Endothelial cell of umbilical vein (primary cell): ENCODE data around the gene FZD10. TPM values are rescaled to one million over a fixed set of nuclear protein-coding genes. Genes with fewer than 3 reads are reported as not detected.

ENCODE experiments used
- BruUV-seq: library from RNA; stranded (reverse); fragments of 400-500 nt; replicated peaks from 2 replicates; lab custom pipeline; 2021; lab: Mats Ljungman, UMichigan
- CTCF ChIA-PET: fragments of 300-600, 350-600 bp; sonication (Branson Sonifier 250); formaldehyde crosslinking; loops from one replicate; lab custom pipeline; 2021; ENCODE audit warnings: antibody characterized with exemption, inconsistent platforms; lab: Charles Lee
- POLR2A ChIA-PET: fragments of 300-600, 350-600 bp; sonication (Branson Sonifier 250); formaldehyde crosslinking; loops from one replicate; lab custom pipeline; 2021; ENCODE audit warnings: antibody characterized with exemption, inconsistent platforms; lab: Charles Lee
- DNase-seq: peaks from one replicate; pipeline ENCODE4 v3.0.0-alpha.2; 2011; ENCODE audit warnings: low read depth, low spot score
- FAIRE-seq: peaks from 2 replicates; lab custom pipeline; 2011; peaks lifted over from hg19 to GRCh38; lab: Jason Lieb, UNC
- H2AFZ ChIP-seq: 2 replicates; pipeline ENCODE4 v1.6.0; 2012; ENCODE audit warnings: low read depth, low read length, control low read depth, inconsistent platforms
- H3K27ac ChIP-seq: 2 replicates; pipeline ENCODE4 v1.5.1; 2011; ENCODE audit warnings: low read depth, mild to moderate bottlenecking, control low read depth, low read length, moderate library complexity; ENCODE audit not compliant: insufficient read depth
- H3K27me3 ChIP-seq, 2 experiments: 2 replicates each; pipeline versions ENCODE4 v1.6.0 to v1.6.1; 2011; ENCODE audit warnings: low read length in 2 of 2, mixed read lengths in 1 of 2; ENCODE audit not compliant: control insufficient read depth in 2 of 2, insufficient read depth in 2 of 2
- H3K36me3 ChIP-seq, 2 experiments: 2 replicates in 1 of 2; 3 replicates in 1 of 2; pipeline ENCODE4 v1.5.1; 2011; ENCODE audit warnings: low read length in 2 of 2, mild to moderate bottlenecking in 1 of 2, moderate library complexity in 1 of 2; ENCODE audit not compliant: control insufficient read depth in 2 of 2, insufficient read depth in 2 of 2; ENCODE audit errors: extremely low read depth in 1 of 2
- H3K4me1 ChIP-seq: 3 replicates; pipeline ENCODE4 v1.5.1; 2011; ENCODE audit warnings: mild to moderate bottlenecking, low read length; ENCODE audit not compliant: control insufficient read depth, insufficient read depth; ENCODE audit errors: extremely low read depth
- H3K4me2 ChIP-seq: 2 replicates; pipeline ENCODE4 v1.6.1; 2011; ENCODE audit warnings: low read length, control low read depth, mixed read lengths; ENCODE audit not compliant: insufficient read depth
- H3K4me3 ChIP-seq, 3 experiments: fragments of 200-600 bp in 1 of 3; sonication (generic), shearing (Covaris generic) in 1 of 3; replicated peaks in 1 of 3; 2 replicates each; pipeline ENCODE4 v1.5.1; 2011 to 2016; ENCODE audit warnings: control low read depth in 3 of 3, low read length in 3 of 3, mild to moderate bottlenecking in 2 of 3, inconsistent platforms in 1 of 3, low read depth in 1 of 3, moderate library complexity in 1 of 3; ENCODE audit not compliant: insufficient read depth in 1 of 3
- H3K79me2 ChIP-seq: 2 replicates; pipeline ENCODE4 v1.6.0; 2012; ENCODE audit warnings: low read length, inconsistent platforms; ENCODE audit not compliant: control insufficient read depth, insufficient read depth
- H3K9ac ChIP-seq: replicated peaks from 2 replicates; pipeline ENCODE3; 2011; ENCODE audit warnings: low read length, control low read depth; ENCODE audit not compliant: insufficient read depth; ENCODE audit errors: extremely low read depth
- H3K9me1 ChIP-seq: replicated peaks from 3 replicates; pipeline ENCODE4 v1.6.0; 2011; ENCODE audit warnings: mild to moderate bottlenecking, low read length; ENCODE audit not compliant: control insufficient read depth, insufficient read depth; ENCODE audit errors: extremely low read depth
- H3K9me3 ChIP-seq: replicated peaks from 2 replicates; pipeline ENCODE4 v1.5.1; 2012; ENCODE audit warnings: low read length, inconsistent platforms; ENCODE audit not compliant: control insufficient read depth, insufficient read depth
- H4K20me1 ChIP-seq: replicated peaks from 2 replicates; pipeline ENCODE3; 2011; ENCODE audit warnings: mild to moderate bottlenecking, low read length; ENCODE audit not compliant: control insufficient read depth, insufficient read depth; ENCODE audit errors: extremely low read depth
- FOS ChIP-seq: IDR thresholded peaks from 2 replicates; pipeline ENCODE4 v1.6.1; 2011; ENCODE audit warnings: mild to moderate bottlenecking, low read length, moderate library complexity, borderline replicate concordance; ENCODE audit not compliant: insufficient read depth
- GATA2 ChIP-seq: IDR thresholded peaks from 2 replicates; pipeline ENCODE4 v1.7.0; 2011; ENCODE audit warnings: low read depth, mild to moderate bottlenecking, moderate library complexity, mixed read lengths, low read length; ENCODE audit not compliant: insufficient read length, insufficient read depth
- JUN ChIP-seq: IDR thresholded peaks from 2 replicates; pipeline ENCODE4 v1.6.1; 2011; ENCODE audit warnings: borderline replicate concordance, low read depth; ENCODE audit not compliant: insufficient read length, insufficient read depth
- MYC ChIP-seq: IDR thresholded peaks from one replicate; pipeline ENCODE4 v1.6.1; 2011; ENCODE audit warnings: mild to moderate bottlenecking, low read depth, low read length
- POLR2A ChIP-seq: IDR thresholded peaks from 2 replicates; pipeline ENCODE4 v1.6.1; 2012; ENCODE audit warnings: low read depth, mild to moderate bottlenecking, control low read depth, low read length
- POLR2AphosphoS5 ChIP-seq: IDR thresholded peaks from 2 replicates; pipeline ENCODE4 v1.6.1; 2012; ENCODE audit warnings: low read depth, mild to moderate bottlenecking, control low read depth, low read length, moderate library complexity; ENCODE audit not compliant: insufficient read depth
- dilution Hi-C: fragments of 300-500 bp; cut with MboI; formaldehyde crosslinking; loops from one replicate; pipeline ENCODE4 v1.15.0; 2019; ENCODE audit warnings: low sequenced_read_pairs; ENCODE audit not compliant: extremely low pct_ligation_motif_present
- intact Hi-C: fragments of 100-400 bp; cut with micrococcal nuclease; formaldehyde crosslinking; loops from one replicate; pipeline ENCODE4 v1.10.0; 2022
- polyA plus RNA-seq, 4 experiments: library from polyadenylated mRNA; depleted of rRNA in 3 of 4; stranded (reverse) in 3 of 4; unstranded in 1 of 4; fragments of >200 nt; gene quantifications; 2 replicates each; pipeline versions ENCODE4 v1.2.1 to v1.2.3, GENCODE V29; 2011 to 2012; ENCODE audit warnings: missing spikeins in 1 of 4
- total RNA-seq: library from RNA; stranded (reverse); gene quantifications from 2 replicates; pipeline ENCODE4 v1.2.3, GENCODE V29; 2021

FZD10 gene
- total and polyA plus RNA-seq, 2 donors (not counting 3 experiments of a cell fraction or from before 2014, with no cell fraction given) = not detected

- Histone ChIP-seq H3K9me1 (no peaks in the 10 kb centered on the region), H4K20me1 (no peaks in the 10 kb centered on the region), H2AFZ (no peak overlapping the region), H3K9ac (no peak overlapping the region), H3K79me2 (no peaks in the 10 kb centered on the region), H3K4me1 (no peaks in the 10 kb centered on the region), H3K4me3 (no peak overlapping the region), H3K4me2 (no peak overlapping the region), H3K27ac (no peak overlapping the region), H3K9me3 (peaks cover 5% of the 10 kb centered on the region), H3K27me3 (no peaks in the 10 kb centered on the region), H3K36me3 (no peaks in the 10 kb centered on the region)
- dilution Hi-C loops = no loop called here
- no peak for TF ChIP-seq POLR2AphosphoS5
- TF ChIP-seq MYC = no peak
- TF ChIP-seq FOS = no peak
- TF ChIP-seq GATA2 = no peak
- no peak for TF ChIP-seq POLR2A
- no peak for TF ChIP-seq JUN
- ChIA-PET CTCF (no interaction called here), POLR2A (no interaction called here)
- intact Hi-C loops = no loop called here
- DNase-seq = no peak
- FAIRE-seq = no peak
- no TSS peak for BruUV-seq
Observed at GRCh38 chr12:130179191-130179590, 16.9 kb downstream of the FZD10 start.

- H2AFZ ChIP-seq = no peak overlapping the region
- H3K9me1 ChIP-seq = no peaks in the 10 kb centered on the region
- ChIA-PET CTCF (no interaction called here), POLR2A (no interaction called here)
- H3K36me3 ChIP-seq = no peaks in the 10 kb centered on the region
- FAIRE-seq (no peak), DNase-seq (no peak)
- BruUV-seq = no TSS peak
- no peaks in the 10 kb centered on the region for H4K20me1 ChIP-seq
- H3K9ac ChIP-seq = no peak overlapping the region
- no peak overlapping the region for H3K4me2 ChIP-seq
- dilution Hi-C loops (no loop called here), intact Hi-C loops (no loop called here)
- no peak for TF ChIP-seq POLR2AphosphoS5
- no peak overlapping the region for H3K27ac ChIP-seq
- H3K79me2 ChIP-seq = no peaks in the 10 kb centered on the region
- H3K27me3 ChIP-seq = no peaks in the 10 kb centered on the region
- H3K4me3 ChIP-seq = no peak overlapping the region
- peaks cover 5% of the 10 kb centered on the region for H3K9me3 ChIP-seq
- H3K4me1 ChIP-seq = no peaks in the 10 kb centered on the region
Observed at GRCh38 chr12:130179621-130180020, 17.4 kb downstream of the FZD10 start.
